H1 (cell line): ENCODE measurements around the gene ATP6V1F. TPM values are rescaled to one million over a fixed set of nuclear protein-coding genes. Genes with fewer than 3 reads are reported as not detected.

Source experiments
- NRF1 ChIP-seq: IDR thresholded peaks from 2 replicates; pipeline ENCODE4 v1.6.1; 2011; ENCODE audit warnings: mild to moderate bottlenecking, low read depth, low read length, improper control_type of control experiment
- RAD21 ChIP-seq, 2 experiments: IDR thresholded peaks in 1 of 2; conservative IDR thresholded peaks in 1 of 2; 2 replicates each; pipeline ENCODE4 v1.6.1; 2011; ENCODE audit warnings: low read depth in 2 of 2, low read length in 2 of 2, improper control_type of control experiment in 1 of 2, inconsistent platforms in 1 of 2, mild to moderate bottlenecking in 1 of 2, moderate library complexity in 1 of 2
- SRF ChIP-seq: IDR thresholded peaks from 2 replicates; pipeline ENCODE4 v1.6.1; 2011; ENCODE audit warnings: mild to moderate bottlenecking, low read depth, low read length, moderate library complexity
- polyA plus RNA-seq, 7 experiments: library from polyadenylated mRNA; depleted of rRNA in 3 of 7; stranded (reverse) in 5 of 7; unstranded in 2 of 7; fragments of >200 nt in 5 of 7; fragments of 200-250 nt in 2 of 7; gene quantifications; 1 replicate in 5 of 7; 2 replicates in 1 of 7; 4 replicates in 1 of 7; pipeline versions ENCODE4 v1.2.1 to v1.2.3, GENCODE V29; 2011 to 2013; ENCODE audit warnings: missing spikeins in 2 of 7, mixed read lengths in 2 of 7
- total RNA-seq: library from RNA; stranded (reverse); fragmentation: NEBNext Ultra II Directional; extraction: Animal tissue kit (Norgen Biotek cat#: 25700); gene quantifications from 2 replicates; pipeline ENCODE4 v1.2.1, GENCODE V29; 2021

The ATP6V1F gene
- total and polyA plus RNA-seq, 2 of the 8 experiments (the other 6 are each of a cell fraction or from before 2014, with no cell fraction given), result 104 to 318 TPM

- no peak for TF ChIP-seq SRF
- TF ChIP-seq RAD21 (IDR thresholded peaks at IDR 0.05 in 1 of 2, conservative IDR thresholded peaks at IDR 0.05 in 1 of 2; ENCODE audit: low read depth in 2 of 2, low read length in 2 of 2), result no peak
- no peak for TF ChIP-seq NRF1
Observed at GRCh38 chr7:128915271-128915819, 52.7 kb downstream of the ATP6V1F start (continued).

Other genes with a start within 250 kb of the ATP6V1F start
- 0.29 and 0.34 TPM in 2 replicates for gene GARIN1A, start 190.6 kb upstream of the ATP6V1F start, total RNA-seq
- 0.03 TPM in 1 of 2 replicates, not detected in the other for gene GARIN1A, start 190.6 kb upstream of the ATP6V1F start, polyA plus RNA-seq (2011; rRNA removed)
- gene CALU, start 123.5 kb upstream of the ATP6V1F start, total RNA-seq, result 169 and 170 TPM in 2 replicates
- gene CALU, start 123.5 kb upstream of the ATP6V1F start, polyA plus RNA-seq (2011; rRNA removed), result 36.2 and 67.2 TPM in 2 replicates
- gene OPN1SW, start 87.1 kb upstream of the ATP6V1F start, total RNA-seq, result not detected in 2 replicates
- not detected in 2 replicates for gene OPN1SW, start 87.1 kb upstream of the ATP6V1F start, polyA plus RNA-seq (2011; rRNA removed)
- 43.7 and 47.7 TPM in 2 replicates for gene CCDC136, start 70.9 kb upstream of the ATP6V1F start, total RNA-seq
- 35.6 and 36.2 TPM in 2 replicates for gene CCDC136, start 70.9 kb upstream of the ATP6V1F start, polyA plus RNA-seq (2011; rRNA removed)
- 10.7 and 12.0 TPM in 2 replicates for gene FLNC, start 32.5 kb upstream of the ATP6V1F start, total RNA-seq
- 1.9 and 3.3 TPM in 2 replicates for gene FLNC, start 32.5 kb upstream of the ATP6V1F start, polyA plus RNA-seq (2011; rRNA removed)
- gene KCP, start 47.9 kb downstream of the ATP6V1F start, total RNA-seq, result 1.8 and 2.0 TPM in 2 replicates
- gene KCP, start 47.9 kb downstream of the ATP6V1F start, polyA plus RNA-seq (2011; rRNA removed), result 1.3 and 2.1 TPM in 2 replicates
- gene IRF5, start 75.1 kb downstream of the ATP6V1F start, total RNA-seq, result 0.28 and 0.75 TPM in 2 replicates
- gene IRF5, start 75.1 kb downstream of the ATP6V1F start, polyA plus RNA-seq (2011; rRNA removed), result 1.1 and 1.5 TPM in 2 replicates
- 99.2 and 100 TPM in 2 replicates for gene TNPO3, start 192.3 kb downstream of the ATP6V1F start, total RNA-seq
- gene TNPO3, start 192.3 kb downstream of the ATP6V1F start, polyA plus RNA-seq (2011; rRNA removed), result 54.1 and 67.6 TPM in 2 replicates